Measurements from ENCODE around the gene ZNF546.

Gene ZNF546

GRCh38 chr19:39969681-39970424, 27.0 kb upstream of the ZNF546 start:
- TF ChIP-seq CTCF (IDR thresholded peaks at IDR 0.05), result no peak
- Histone ChIP-seq H3K4me1 (ENCODE audit: control insufficient read depth in 1 of 2, insufficient read depth in 1 of 2, low read depth in 1 of 2, low read length in 1 of 2) (peaks cover 14 to 19% of the 10 kb centered on the region in 2 experiments), H3K27me3 (peaks cover 37% of the 10 kb centered on the region), H3K27ac (peak overlapping the region; percentile 85), H3K36me3 (peaks cover 29% of the 10 kb centered on the region), H3K4me3 (ENCODE audit: low read depth in 1 of 2, low read length in 1 of 2) (peak overlapping the region; percentile 56 to 69), H3K9me3 (no peaks in the 10 kb centered on the region)

- Histone ChIP-seq H3K27ac (peak overlapping the region; percentile 85), H3K4me1 (ENCODE audit: control insufficient read depth in 1 of 2, insufficient read depth in 1 of 2, low read depth in 1 of 2, low read length in 1 of 2) (peaks cover 14 to 19% of the 10 kb centered on the region in 2 experiments), H3K4me3 (ENCODE audit: low read depth in 1 of 2, low read length in 1 of 2) (peak overlapping the region; percentile 56 to 69), H3K36me3 (peaks cover 34% of the 10 kb centered on the region), H3K27me3 (peaks cover 33% of the 10 kb centered on the region), H3K9me3 (no peaks in the 10 kb centered on the region)
- TF ChIP-seq CTCF (IDR thresholded peaks at IDR 0.05), result no peak
Measured at GRCh38 chr19:39970425-39970674, 26.5 kb upstream of the ZNF546 start.

- Histone ChIP-seq H3K36me3 (peaks cover 39% of the 10 kb centered on the region), H3K4me1 (ENCODE audit: control insufficient read depth in 1 of 2, insufficient read depth in 1 of 2, low read depth in 1 of 2, low read length in 1 of 2) (peaks cover 14 to 19% of the 10 kb centered on the region in 2 experiments), H3K27ac (peak within 1 kb of the TSS; percentile 85), H3K9me3 (no peaks in the 10 kb centered on the region), H3K4me3 (ENCODE audit: low read depth in 1 of 2, low read length in 1 of 2) (peak within 1 kb of the TSS; percentile 56 to 69), H3K27me3 (peaks cover 28% of the 10 kb centered on the region)
- TF ChIP-seq CTCF (IDR thresholded peaks at IDR 0.05), result peak; percentile 97
Measured at GRCh38 chr19:39970675-39971379, 26.0 kb upstream of the ZNF546 start, which contains the start of gene PSMC4. PSMC4 (plus strand) TSS chr19:39971165; CDS start chr19:39971203, 38 bp downstream.

- H3K4me3 ChIP-seq (ENCODE audit: low read depth in 1 of 2, low read length in 1 of 2), result peak overlapping the region; percentile 56 to 69
- peaks cover 22% of the 10 kb centered on the region for H3K27me3 ChIP-seq
- TF ChIP-seq CTCF (IDR thresholded peaks at IDR 0.05), result no peak
- H3K27ac ChIP-seq, result peak overlapping the region; percentile 85
- H3K4me1 ChIP-seq (ENCODE audit: control insufficient read depth in 1 of 2, insufficient read depth in 1 of 2, low read depth in 1 of 2, low read length in 1 of 2), result peaks cover 14 to 19% of the 10 kb centered on the region in 2 experiments
- no peaks in the 10 kb centered on the region for H3K9me3 ChIP-seq
- H3K36me3 ChIP-seq, result peaks cover 42% of the 10 kb centered on the region
Measured at GRCh38 chr19:39971380-39972035, 25.4 kb upstream of the ZNF546 start.

- Histone ChIP-seq H3K27ac (no peak overlapping the region), H3K9me3 (no peaks in the 10 kb centered on the region), H3K4me3 (ENCODE audit: low read depth in 1 of 2, low read length in 1 of 2) (no peak overlapping the region), H3K4me1 (ENCODE audit: control insufficient read depth in 1 of 2, insufficient read depth in 1 of 2, low read depth in 1 of 2, low read length in 1 of 2) (peaks cover 14 to 19% of the 10 kb centered on the region in 2 experiments), H3K27me3 (no peaks in the 10 kb centered on the region), H3K36me3 (peaks cover 70% of the 10 kb centered on the region)
- no peak for TF ChIP-seq CTCF (IDR thresholded peaks at IDR 0.05)
Measured at GRCh38 chr19:39974377-39975155, 22.3 kb upstream of the ZNF546 start.
